ENCODE measurements around the gene TARP.

The TARP gene

DNA sequence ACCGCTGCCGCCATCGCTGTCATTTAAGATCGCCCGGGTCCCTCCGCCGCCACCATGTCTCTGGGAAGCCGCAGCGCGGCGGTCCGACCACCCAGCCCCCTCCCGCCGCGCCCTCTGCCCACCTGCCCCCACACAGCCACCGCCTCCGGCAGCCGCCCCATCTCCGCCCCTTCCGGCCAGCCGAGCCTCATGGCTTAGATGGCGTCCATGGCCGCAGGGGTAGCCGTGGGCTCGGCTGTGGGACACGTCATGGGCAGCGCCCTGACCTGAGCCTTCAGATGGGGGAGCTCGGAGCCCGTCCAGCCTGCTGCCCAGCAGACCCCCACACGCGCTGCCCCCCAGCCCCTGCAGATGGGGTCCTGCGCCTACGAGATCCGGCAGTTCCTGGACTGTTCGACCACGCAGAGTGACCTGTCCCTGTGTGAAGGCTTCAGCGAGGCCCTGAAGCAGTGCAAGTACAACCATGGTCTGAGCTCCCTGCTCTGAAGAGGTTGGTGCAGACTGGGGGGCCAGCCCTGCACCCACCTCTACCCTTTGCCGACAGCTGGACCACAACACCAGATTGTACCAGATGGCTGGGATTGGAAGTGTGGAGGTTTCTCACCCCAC, 38.0 kb upstream of the TARP start:
- no peak overlapping the region for H2AFZ ChIP-seq (ENCODE audit: low read depth, low read length, poor library complexity, severe bottlenecking)
- ChIA-PET POLR2A (no interaction called here), CTCF (no interaction called here), RAD21 (ENCODE audit: low non-redundant PET in 1 of 2, low total read pairs in 2 of 2, uncharacterized antibody in 2 of 2, unreplicated experiment in 2 of 2) (no interaction called here)
- TF ChIP-seq EGR1 (IDR thresholded peaks at IDR 0.05; ENCODE audit: low read depth) (no peak), ZFX (IDR thresholded peaks at IDR 0.05) (no peak), POLR2AphosphoS5 (IDR thresholded peaks at IDR 0.05; ENCODE audit: low read depth, low read length) (no peak), TCF7L2 (IDR thresholded peaks at IDR 0.05; ENCODE audit: borderline replicate concordance, extremely low read depth, insufficient read depth, insufficient read length) (no peak), EZH2phosphoT487 (IDR thresholded peaks at IDR 0.05; ENCODE audit: borderline replicate concordance) (no peak), JUND (IDR thresholded peaks at IDR 0.05) (no peak), SIN3A (IDR thresholded peaks at IDR 0.05; ENCODE audit: low read depth) (no peak), REST (IDR thresholded peaks at IDR 0.05; ENCODE audit: low read depth) (no peak), SRF (IDR thresholded peaks at IDR 0.05; ENCODE audit: low read depth) (no peak), FOSL1 (IDR thresholded peaks at IDR 0.05; ENCODE audit: low read depth) (no peak), ZNF274 (IDR thresholded peaks at IDR 0.05; ENCODE audit: low read depth, low read length) (no peak)
- TF ChIP-seq, protein P1, sequence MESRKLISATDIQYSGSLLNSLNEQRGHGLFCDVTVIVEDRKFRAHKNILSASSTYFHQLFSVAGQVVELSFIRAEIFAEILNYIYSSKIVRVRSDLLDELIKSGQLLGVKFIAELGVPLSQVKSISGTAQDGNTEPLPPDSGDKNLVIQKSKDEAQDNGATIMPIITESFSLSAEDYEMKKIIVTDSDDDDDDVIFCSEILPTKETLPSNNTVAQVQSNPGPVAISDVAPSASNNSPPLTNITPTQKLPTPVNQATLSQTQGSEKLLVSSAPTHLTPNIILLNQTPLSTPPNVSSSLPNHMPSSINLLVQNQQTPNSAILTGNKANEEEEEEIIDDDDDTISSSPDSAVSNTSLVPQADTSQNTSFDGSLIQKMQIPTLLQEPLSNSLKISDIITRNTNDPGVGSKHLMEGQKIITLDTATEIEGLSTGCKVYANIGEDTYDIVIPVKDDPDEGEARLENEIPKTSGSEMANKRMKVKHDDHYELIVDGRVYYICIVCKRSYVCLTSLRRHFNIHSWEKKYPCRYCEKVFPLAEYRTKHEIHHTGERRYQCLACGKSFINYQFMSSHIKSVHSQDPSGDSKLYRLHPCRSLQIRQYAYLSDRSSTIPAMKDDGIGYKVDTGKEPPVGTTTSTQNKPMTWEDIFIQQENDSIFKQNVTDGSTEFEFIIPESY (IDR thresholded peaks at IDR 0.05; ENCODE audit: extremely low read depth, insufficient replicate concordance, low read length) = no peak
- TF ChIP-seq, protein P2, sequence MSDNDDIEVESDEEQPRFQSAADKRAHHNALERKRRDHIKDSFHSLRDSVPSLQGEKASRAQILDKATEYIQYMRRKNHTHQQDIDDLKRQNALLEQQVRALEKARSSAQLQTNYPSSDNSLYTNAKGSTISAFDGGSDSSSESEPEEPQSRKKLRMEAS (IDR thresholded peaks at IDR 0.05) = no peak
- TF ChIP-seq, protein P3, sequence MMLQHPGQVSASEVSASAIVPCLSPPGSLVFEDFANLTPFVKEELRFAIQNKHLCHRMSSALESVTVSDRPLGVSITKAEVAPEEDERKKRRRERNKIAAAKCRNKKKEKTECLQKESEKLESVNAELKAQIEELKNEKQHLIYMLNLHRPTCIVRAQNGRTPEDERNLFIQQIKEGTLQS (IDR thresholded peaks at IDR 0.05) = no peak
- H3K9ac ChIP-seq (ENCODE audit: low read length) = no peak overlapping the region
- no peaks in the 10 kb centered on the region for H3K36me3 ChIP-seq (ENCODE audit: control insufficient read depth in 1 of 2, insufficient read depth in 2 of 2, low read length in 2 of 2)
- H3K27me3 ChIP-seq (ENCODE audit: insufficient read depth, low read length) = peaks cover 26% of the 10 kb centered on the region; the same call in 1 of the 2 replicates
- ATAC-seq (no peak), DNase-seq (ENCODE audit: low read depth, low spot score) (no peak)
- no peaks in the 10 kb centered on the region for H4K20me1 ChIP-seq (ENCODE audit: insufficient read depth)
- no peak overlapping the region for H3K4me3 ChIP-seq (replicated peaks in 1 of 2; ENCODE audit: low read depth in 1 of 2, low read length in 2 of 2)
- no peak overlapping the region for H3K27ac ChIP-seq (ENCODE audit: low read depth, low read length)
- H3K79me2 ChIP-seq (ENCODE audit: insufficient read depth, low read length) = no peaks in the 10 kb centered on the region
- no TSS peak for BruUV-seq (replicated peaks)
- no peaks in the 10 kb centered on the region for H3K9me3 ChIP-seq (ENCODE audit: control insufficient read depth in 1 of 2, insufficient read depth in 1 of 2, low read depth in 1 of 2, low read length in 2 of 2)
- no peak overlapping the region for H3K4me2 ChIP-seq (ENCODE audit: low read length)
- intact Hi-C loops (cut with micrococcal nuclease) = no loop called here
- H3K9me2 ChIP-seq (ENCODE audit: insufficient read depth) = no peaks in the 10 kb centered on the region
- H3K4me1 ChIP-seq (ENCODE audit: control insufficient read depth in 1 of 2, insufficient read depth in 2 of 2, low read length in 2 of 2) = no peaks in the 10 kb centered on the region
